Common myeloid progenitor, CD34-positive (primary cell): ENCODE data around the gene ARHGEF16.

ENCODE experiments used
- CTCF ChIA-PET: fragments of 350-600 bp; sonication (Branson Sonifier 250); formaldehyde crosslinking; loops from one replicate; lab custom pipeline; 2021; ENCODE audit warnings: antibody characterized with exemption; lab: Charles Lee
- POLR2A ChIA-PET: fragments of 350-600 bp; sonication (Branson Sonifier 250); formaldehyde crosslinking; loops from one replicate; lab custom pipeline; 2021; ENCODE audit warnings: antibody characterized with exemption; lab: Charles Lee
- DNase-seq, 3 donors: peaks; one replicate each; pipeline versions ENCODE4 v3.0.0 to v3.0.0-alpha.2; 2013
- H3K27ac ChIP-seq, 2 experiments: 1 replicate in 1 of 2; 2 replicates in 1 of 2; pipeline ENCODE4 v1.7.0; 2013; ENCODE audit warnings: inconsistent platforms in 2 of 2, low read length in 2 of 2, mild to moderate bottlenecking in 2 of 2, low read depth in 1 of 2, moderate library complexity in 1 of 2; ENCODE audit not compliant: severe bottlenecking in 2 of 2, insufficient read depth in 1 of 2, poor library complexity in 1 of 2
- H3K27me3 ChIP-seq, 5 experiments: replicated peaks in 2 of 5; 1 replicate in 3 of 5; 2 replicates in 2 of 5; pipeline versions ENCODE4 v1.6.1 to v1.7.0; 2013; ENCODE audit warnings: low read length in 4 of 5, mild to moderate bottlenecking in 2 of 5, moderate library complexity in 2 of 5, inconsistent platforms in 1 of 5; ENCODE audit not compliant: insufficient read depth in 5 of 5, control insufficient read depth in 4 of 5
- H3K36me3 ChIP-seq, 4 experiments: 1 replicate in 2 of 4; 2 replicates in 2 of 4; pipeline versions ENCODE4 v1.6.1 to v1.7.0; 2013; ENCODE audit warnings: low read length in 3 of 4, control low read depth in 1 of 4, mild to moderate bottlenecking in 1 of 4; ENCODE audit not compliant: control insufficient read depth in 4 of 4, insufficient read depth in 4 of 4
- H3K4me1 ChIP-seq, 4 experiments: 1 replicate in 3 of 4; 2 replicates in 1 of 4; pipeline versions ENCODE4 v1.6.1 to v1.7.1; 2013; ENCODE audit warnings: low read length in 3 of 4, mild to moderate bottlenecking in 3 of 4, control low read depth in 1 of 4, inconsistent platforms in 1 of 4, moderate library complexity in 1 of 4; ENCODE audit not compliant: control insufficient read depth in 4 of 4, insufficient read depth in 4 of 4; ENCODE audit errors: control extremely low read depth in 1 of 4
- H3K4me3 ChIP-seq, 7 experiments: 1 replicate in 4 of 7; 2 replicates in 3 of 7; pipeline versions ENCODE4 v1.5.1 to v1.7.0; 2013; ENCODE audit warnings: mild to moderate bottlenecking in 7 of 7, low read length in 6 of 7, moderate library complexity in 6 of 7, inconsistent platforms in 2 of 7, low read depth in 2 of 7, control low read depth in 1 of 7; ENCODE audit not compliant: insufficient read depth in 4 of 7, control insufficient read depth in 1 of 7; ENCODE audit errors: extremely low read depth in 1 of 7
- H3K9me3 ChIP-seq, 5 experiments: 1 replicate in 4 of 5; 2 replicates in 1 of 5; pipeline versions ENCODE4 v1.6.1 to v1.7.1; 2013; ENCODE audit warnings: low read length in 4 of 5, mild to moderate bottlenecking in 2 of 5, inconsistent platforms in 1 of 5, low read depth in 1 of 5, moderate library complexity in 1 of 5; ENCODE audit not compliant: control insufficient read depth in 4 of 5, insufficient read depth in 2 of 5; ENCODE audit errors: control extremely low read depth in 1 of 5
- WGBS: methylation state at CpG from one replicate; pipeline ENCODE4 v1.1.5; 2013; ENCODE audit not compliant: insufficient coverage; 5-methylcytosine and 5-hydroxymethylcytosine counted together

The ARHGEF16 gene

DNA sequence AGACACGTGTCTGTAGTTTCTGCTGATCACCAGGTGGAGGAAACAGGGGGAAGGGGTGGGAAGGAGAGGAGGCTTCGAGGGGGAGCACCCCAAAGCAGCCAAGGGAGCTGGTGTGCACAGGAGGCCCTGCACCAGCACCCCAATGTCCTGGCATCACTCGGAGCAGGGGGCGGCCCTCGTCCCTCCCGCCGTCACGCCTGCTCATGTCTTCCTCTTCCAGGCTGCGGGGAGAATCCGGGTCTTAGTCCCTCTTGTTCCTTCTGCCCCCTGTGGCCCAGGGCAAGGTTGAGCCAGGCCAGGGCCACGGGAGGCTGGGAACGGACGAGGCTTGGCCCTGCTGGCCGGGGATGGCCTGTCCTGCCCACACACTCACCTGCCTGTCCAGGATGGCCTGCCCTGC is 21.4 kb upstream of the ARHGEF16 start:
- H3K27ac ChIP-seq, result no peak overlapping the region
- H3K4me3 ChIP-seq, result no peak overlapping the region
- no peaks in the 10 kb centered on the region for H3K4me1 ChIP-seq
- POLR2A ChIA-PET, result no interaction called here
- H3K36me3 ChIP-seq, result peaks cover 0 to 25% (median 0%) of the 10 kb centered on the region in 4 experiments
- no peak for DNase-seq
- no peaks in the 10 kb centered on the region for H3K27me3 ChIP-seq
- CTCF ChIA-PET, result no interaction called here
- WGBS, result 97% methylated on average over 9 of the region's 14 CpGs
- no peaks in the 10 kb centered on the region for H3K9me3 ChIP-seq

DNA sequence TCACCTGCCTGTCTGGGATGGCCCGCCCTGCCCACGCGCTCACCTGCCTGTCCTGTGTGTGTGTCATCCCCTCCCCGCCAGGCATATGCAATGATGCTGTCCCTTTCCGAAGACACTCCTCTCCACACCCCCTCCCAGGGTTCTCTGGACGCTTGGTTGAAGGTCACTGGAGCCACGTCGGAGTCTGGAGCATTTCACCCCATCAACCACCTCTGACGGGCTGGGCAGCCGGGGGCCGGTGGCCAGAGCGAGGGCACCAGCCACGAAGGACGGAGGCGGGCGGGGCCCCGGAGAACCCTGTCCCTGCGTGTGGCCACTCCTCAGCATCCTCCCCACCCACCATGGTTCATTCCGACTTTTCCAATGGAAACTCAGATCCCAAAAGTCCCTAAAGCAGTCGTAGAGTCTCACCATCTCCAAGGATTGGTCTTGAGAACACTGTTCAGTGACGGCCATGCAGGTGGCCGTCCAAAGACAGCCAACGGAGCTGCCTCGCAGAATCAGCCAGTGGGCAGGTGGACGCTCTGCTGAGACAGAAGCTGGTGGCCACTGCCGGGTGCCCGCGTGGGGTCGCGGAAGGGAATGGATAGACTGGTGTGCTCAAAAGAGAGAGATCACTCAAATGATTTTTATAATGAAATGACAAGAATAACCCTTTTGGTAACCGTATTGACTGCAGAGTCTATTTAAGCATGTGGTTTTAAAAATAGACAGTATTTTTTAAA is 20.7 kb upstream of the ARHGEF16 start:
- Histone ChIP-seq H3K4me3 (no peak overlapping the region), H3K36me3 (peaks cover 0 to 25% (median 0%) of the 10 kb centered on the region in 4 experiments), H3K27ac (no peak overlapping the region), H3K9me3 (no peaks in the 10 kb centered on the region), H3K4me1 (no peaks in the 10 kb centered on the region), H3K27me3 (no peaks in the 10 kb centered on the region)
- no peak for DNase-seq
- 96% methylated on average over 30 of the region's 31 CpGs for WGBS
- CTCF ChIA-PET, result no interaction called here
- POLR2A ChIA-PET, result no interaction called here

DNA sequence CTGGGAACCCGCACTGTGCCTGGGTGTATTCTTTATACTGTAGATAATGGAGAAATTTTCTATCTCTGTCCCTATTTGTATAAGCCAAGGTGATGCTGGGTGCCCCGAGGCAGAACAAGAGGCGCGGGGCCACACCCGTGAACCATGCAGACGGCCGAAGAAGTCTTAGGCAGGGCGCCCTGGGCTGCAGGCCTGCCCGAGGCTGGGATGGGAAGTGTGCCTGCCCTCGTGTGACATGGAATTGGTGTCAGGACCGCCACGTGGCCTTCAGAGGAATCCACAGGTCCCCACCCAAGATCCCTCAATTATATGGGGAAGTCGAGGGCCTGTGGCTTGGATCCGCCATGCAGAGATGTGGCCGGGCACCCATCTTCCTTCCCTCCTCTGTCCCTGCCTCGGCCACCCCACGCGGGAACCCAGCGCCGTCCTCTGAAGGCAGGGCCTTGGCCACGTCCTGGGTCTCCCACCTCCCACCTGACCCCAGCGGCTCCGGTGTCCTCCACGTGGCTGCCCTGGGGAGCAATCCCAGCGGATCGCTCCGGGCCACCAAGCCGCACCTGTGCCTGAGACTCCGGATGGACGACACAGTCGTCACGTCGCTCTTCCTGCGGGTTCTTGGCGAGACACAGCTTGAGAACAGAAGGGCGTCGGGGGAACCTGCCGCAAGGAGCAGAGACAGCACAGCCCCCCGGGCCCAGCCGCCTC is 19.9 kb upstream of the ARHGEF16 start:
- Histone ChIP-seq H3K4me1 (no peaks in the 10 kb centered on the region), H3K36me3 (peaks cover 0 to 22% (median 0%) of the 10 kb centered on the region in 4 experiments), H3K9me3 (no peaks in the 10 kb centered on the region), H3K27ac (no peak overlapping the region), H3K27me3 (no peaks in the 10 kb centered on the region), H3K4me3 (no peak overlapping the region)
- ChIA-PET CTCF (no interaction called here), POLR2A (no interaction called here)
- WGBS, result 93% methylated on average over 37 of the region's 40 CpGs
- no peak for DNase-seq

GRCh38 chr1:3435666-3436065 is 18.8 kb upstream of the ARHGEF16 start:
- ChIA-PET POLR2A (no interaction called here), CTCF (no interaction called here)
- Histone ChIP-seq H3K4me3 (no peak overlapping the region), H3K27me3 (peaks cover 0 to 4% (median 0%) of the 10 kb centered on the region in 5 experiments), H3K4me1 (no peaks in the 10 kb centered on the region), H3K9me3 (no peaks in the 10 kb centered on the region), H3K36me3 (peaks cover 0 to 20% (median 0%) of the 10 kb centered on the region in 4 experiments), H3K27ac (no peak overlapping the region)
- 97% methylated on average over 20 of the region's 21 CpGs for WGBS
- no peak for DNase-seq

DNA sequence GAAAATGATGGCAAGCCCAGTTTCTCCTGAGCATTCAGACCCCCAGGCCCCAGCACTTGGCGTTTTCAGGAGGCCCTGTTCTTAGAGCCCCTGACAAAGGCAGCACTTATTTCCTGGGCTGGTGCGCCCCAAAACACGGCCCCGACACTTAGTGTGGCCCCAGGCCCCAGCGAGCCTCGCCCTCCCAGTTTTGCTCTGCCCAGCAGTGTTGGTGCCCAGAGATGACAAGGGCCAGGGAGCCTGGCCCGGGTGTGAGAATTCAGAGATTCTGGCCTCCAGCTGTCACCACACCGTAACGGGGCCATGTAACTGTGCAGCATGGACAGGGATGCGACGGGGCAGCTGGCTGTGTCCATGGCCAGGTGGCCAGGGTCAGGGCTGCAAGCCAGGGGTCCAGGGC is 18.0 kb upstream of the ARHGEF16 start:
- no peak for DNase-seq
- H3K4me1 ChIP-seq, result no peaks in the 10 kb centered on the region
- H3K4me3 ChIP-seq, result no peak overlapping the region
- POLR2A ChIA-PET, result no interaction called here
- H3K27me3 ChIP-seq, result peaks cover 0 to 11% (median 0%) of the 10 kb centered on the region in 5 experiments
- H3K27ac ChIP-seq, result no peak overlapping the region
- CTCF ChIA-PET, result no interaction called here
- 100% methylated on average over 9 of the region's 11 CpGs for WGBS
- H3K9me3 ChIP-seq, result no peaks in the 10 kb centered on the region
- peaks cover 0 to 16% (median 0%) of the 10 kb centered on the region in 4 experiments for H3K36me3 ChIP-seq

GRCh38 chr1:3436901-3437300 is 17.6 kb upstream of the ARHGEF16 start:
- Histone ChIP-seq H3K4me3 (no peak overlapping the region), H3K27me3 (peaks cover 0 to 12% (median 0%) of the 10 kb centered on the region in 5 experiments), H3K9me3 (no peaks in the 10 kb centered on the region), H3K27ac (no peak overlapping the region), H3K36me3 (peaks cover 0 to 13% (median 0%) of the 10 kb centered on the region in 4 experiments), H3K4me1 (no peaks in the 10 kb centered on the region)
- 97% methylated on average over 10 of the region's 14 CpGs for WGBS
- ChIA-PET POLR2A (no interaction called here), CTCF (no interaction called here)
- no peak for DNase-seq

DNA sequence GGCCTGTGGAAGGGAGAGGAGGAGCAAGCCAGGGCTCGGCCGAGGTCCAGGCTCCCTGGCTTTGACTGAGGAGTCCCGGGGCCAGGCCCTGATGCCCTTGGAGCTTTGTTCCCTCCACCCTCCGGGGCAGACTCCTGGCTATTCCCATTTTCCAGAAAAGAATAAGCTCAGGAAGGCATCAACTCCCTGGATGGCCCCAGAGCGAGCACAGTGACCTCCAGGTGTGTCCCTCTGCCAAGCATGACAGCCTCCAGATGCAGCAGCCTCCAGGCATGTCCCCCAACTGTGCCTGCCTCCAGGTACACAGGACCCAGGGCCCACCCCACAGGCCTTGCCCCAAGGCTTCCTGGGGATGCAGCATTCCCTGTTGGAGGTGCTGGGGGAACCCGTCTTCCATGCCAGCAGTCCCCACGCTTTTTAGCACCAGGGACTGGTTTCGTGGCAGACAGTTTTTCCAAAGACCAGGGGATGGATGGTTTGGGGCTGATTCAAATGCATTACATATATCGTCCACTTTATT is 15.7 kb upstream of the ARHGEF16 start:
- Histone ChIP-seq H3K4me1 (no peaks in the 10 kb centered on the region), H3K4me3 (no peak overlapping the region), H3K9me3 (no peaks in the 10 kb centered on the region), H3K27me3 (peaks cover 0 to 26% (median 2%) of the 10 kb centered on the region in 5 experiments), H3K27ac (no peak overlapping the region), H3K36me3 (peaks cover 0 to 5% (median 0%) of the 10 kb centered on the region in 4 experiments)
- POLR2A ChIA-PET, result no interaction called here
- CTCF ChIA-PET, result interaction anchor here (0.8 to 1.4 kb wide), 3 partner anchors 14 to 491 kb away, joined by 3 read pairs; no protein-coding TSS in a partner anchor
- DNase-seq, result no peak
- 97% methylated on average over 5 of the region's 9 CpGs for WGBS
